AG09309 (cell line): ENCODE measurements around the gene HSD11B2.

ENCODE experiments used
- DNase-seq: peaks from one replicate; pipeline ENCODE4 v3.0.0-alpha.2; 2010; ENCODE audit warnings: low read depth
- H3K4me3 ChIP-seq: 2 replicates; pipeline ENCODE4 v1.5.1; 2011; ENCODE audit warnings: mild to moderate bottlenecking, low read depth, low read length, moderate library complexity; ENCODE audit not compliant: control insufficient read depth
- TF ChIP-seq, protein P1 (sequence below): IDR thresholded peaks from 2 replicates; pipeline ENCODE4 v1.5.1; 2011; ENCODE audit warnings: mild to moderate bottlenecking, low read depth, low read length, inconsistent platforms; ENCODE audit not compliant: insufficient read depth, control insufficient read depth; ENCODE audit errors: missing control alignments

HSD11B2 gene

DNA sequence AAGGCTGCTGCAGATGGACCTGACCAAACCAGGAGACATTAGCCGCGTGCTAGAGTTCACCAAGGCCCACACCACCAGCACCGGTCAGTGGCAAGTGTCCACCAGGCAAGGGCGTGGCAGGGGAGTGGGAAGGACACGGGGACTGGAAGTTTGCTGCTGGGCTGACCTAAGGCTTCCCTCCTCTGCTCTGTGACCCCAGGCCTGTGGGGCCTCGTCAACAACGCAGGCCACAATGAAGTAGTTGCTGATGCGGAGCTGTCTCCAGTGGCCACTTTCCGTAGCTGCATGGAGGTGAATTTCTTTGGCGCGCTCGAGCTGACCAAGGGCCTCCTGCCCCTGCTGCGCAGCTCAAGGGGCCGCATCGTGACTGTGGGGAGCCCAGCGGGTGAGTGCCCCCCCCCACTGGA, 4.8 kb downstream of the HSD11B2 start:
- H3K4me3 ChIP-seq: no peak overlapping the region
- TF ChIP-seq, protein P1, sequence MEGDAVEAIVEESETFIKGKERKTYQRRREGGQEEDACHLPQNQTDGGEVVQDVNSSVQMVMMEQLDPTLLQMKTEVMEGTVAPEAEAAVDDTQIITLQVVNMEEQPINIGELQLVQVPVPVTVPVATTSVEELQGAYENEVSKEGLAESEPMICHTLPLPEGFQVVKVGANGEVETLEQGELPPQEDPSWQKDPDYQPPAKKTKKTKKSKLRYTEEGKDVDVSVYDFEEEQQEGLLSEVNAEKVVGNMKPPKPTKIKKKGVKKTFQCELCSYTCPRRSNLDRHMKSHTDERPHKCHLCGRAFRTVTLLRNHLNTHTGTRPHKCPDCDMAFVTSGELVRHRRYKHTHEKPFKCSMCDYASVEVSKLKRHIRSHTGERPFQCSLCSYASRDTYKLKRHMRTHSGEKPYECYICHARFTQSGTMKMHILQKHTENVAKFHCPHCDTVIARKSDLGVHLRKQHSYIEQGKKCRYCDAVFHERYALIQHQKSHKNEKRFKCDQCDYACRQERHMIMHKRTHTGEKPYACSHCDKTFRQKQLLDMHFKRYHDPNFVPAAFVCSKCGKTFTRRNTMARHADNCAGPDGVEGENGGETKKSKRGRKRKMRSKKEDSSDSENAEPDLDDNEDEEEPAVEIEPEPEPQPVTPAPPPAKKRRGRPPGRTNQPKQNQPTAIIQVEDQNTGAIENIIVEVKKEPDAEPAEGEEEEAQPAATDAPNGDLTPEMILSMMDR: no peak
- DNase-seq: no peak

DNA sequence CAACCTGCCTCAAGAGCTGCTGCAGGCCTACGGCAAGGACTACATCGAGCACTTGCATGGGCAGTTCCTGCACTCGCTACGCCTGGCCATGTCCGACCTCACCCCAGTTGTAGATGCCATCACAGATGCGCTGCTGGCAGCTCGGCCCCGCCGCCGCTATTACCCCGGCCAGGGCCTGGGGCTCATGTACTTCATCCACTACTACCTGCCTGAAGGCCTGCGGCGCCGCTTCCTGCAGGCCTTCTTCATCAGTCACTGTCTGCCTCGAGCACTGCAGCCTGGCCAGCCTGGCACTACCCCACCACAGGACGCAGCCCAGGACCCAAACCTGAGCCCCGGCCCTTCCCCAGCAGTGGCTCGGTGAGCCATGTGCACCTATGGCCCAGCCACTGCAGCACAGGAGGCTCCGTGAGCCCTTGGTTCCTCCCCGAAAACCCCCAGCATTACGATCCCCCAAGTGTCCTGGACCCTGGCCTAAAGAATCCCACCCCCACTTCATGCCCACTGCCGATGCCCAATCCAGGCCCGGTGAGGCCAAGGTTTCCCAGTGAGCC, 5.8 kb downstream of the HSD11B2 start:
- no peak overlapping the region for H3K4me3 ChIP-seq
- TF ChIP-seq, protein P1: no peak
- no peak for DNase-seq

DNA sequence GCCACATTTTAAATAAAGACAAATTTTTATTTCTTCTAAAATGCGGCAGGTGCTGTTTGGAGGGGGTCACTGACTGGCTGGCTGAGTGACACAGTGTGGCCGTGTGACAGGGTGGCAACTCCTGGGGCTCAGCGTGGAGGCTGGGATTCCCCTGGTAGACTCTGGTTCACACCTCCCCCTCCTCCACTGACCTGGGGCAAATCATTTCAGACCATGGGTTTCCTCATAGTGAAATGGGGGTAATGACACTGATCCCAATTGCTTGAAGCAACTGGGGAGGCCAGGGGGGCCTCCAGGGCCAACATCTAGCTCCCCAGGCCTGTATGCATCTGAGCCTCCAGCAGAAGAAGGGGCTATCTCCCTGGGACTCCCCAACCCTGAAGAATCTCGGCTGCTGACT, 6.6 kb downstream of the HSD11B2 start:
- TF ChIP-seq, protein P1: no peak
- H3K4me3 ChIP-seq: no peak overlapping the region
- no peak for DNase-seq

DNA sequence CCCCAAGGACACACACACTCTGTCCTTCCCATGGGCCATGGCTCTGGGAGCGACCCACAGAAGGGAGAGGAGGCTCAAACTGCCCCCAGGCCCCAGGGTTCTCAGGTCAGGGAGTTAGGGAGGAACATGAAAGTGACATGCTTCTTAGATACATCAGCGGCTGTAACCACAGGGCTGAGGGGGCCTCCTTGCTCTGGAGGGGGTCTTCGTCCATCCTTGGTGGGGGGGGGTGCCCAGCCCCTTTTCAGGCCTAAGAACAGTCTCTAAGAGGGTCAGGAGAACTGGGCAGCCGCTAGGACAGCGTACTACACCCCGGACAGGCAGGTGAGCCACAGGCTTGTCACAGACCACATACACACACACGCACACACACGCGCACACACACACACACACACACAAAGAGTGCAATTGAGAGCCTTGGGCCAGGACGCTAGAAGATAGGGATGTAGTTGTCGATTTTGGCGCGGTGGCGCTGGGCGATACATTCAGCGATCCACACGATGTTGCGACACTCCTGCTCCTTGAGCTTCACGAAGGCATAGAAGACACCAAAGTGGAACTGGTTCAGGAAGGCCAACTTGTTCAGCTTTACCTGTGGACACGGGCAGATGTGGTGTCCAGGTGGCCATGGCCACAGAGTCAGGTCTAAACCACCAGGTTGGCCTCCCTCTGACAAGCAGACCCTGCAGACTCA, 7.3 kb downstream of the HSD11B2 start:
- no peak for DNase-seq
- no peak overlapping the region for H3K4me3 ChIP-seq
- TF ChIP-seq, protein P1: no peak

DNA sequence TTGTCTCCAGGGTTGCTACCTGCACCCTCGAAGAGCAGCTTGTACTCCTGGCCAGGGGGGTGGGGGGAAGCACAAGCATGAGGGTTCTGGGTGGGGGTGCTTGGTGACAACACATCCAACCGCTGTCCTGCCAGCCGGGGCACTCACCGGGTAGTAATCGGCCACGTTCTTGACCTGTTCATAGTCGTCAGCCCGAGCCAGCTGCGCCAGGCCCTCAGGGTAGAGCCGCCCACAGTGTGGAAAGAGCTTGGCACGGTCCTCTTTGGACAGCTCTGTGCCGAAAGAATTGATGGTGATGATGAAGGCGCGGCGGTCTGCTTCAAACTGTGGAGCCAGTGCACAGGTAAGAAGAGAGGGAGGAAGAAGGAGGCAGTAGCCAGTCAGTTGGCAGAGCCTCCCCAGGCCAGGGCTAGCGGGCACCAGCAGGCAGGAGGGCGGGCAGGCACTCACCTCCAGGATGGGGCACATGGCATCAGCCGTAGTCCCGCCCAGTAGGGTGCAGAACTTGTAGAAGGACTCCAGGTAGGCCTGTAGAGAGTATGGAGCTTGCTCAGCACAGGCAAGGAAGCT, 8.0 kb downstream of the HSD11B2 start:
- TF ChIP-seq, protein P1: no peak
- H3K4me3 ChIP-seq: no peak overlapping the region
- no peak for DNase-seq

DNA sequence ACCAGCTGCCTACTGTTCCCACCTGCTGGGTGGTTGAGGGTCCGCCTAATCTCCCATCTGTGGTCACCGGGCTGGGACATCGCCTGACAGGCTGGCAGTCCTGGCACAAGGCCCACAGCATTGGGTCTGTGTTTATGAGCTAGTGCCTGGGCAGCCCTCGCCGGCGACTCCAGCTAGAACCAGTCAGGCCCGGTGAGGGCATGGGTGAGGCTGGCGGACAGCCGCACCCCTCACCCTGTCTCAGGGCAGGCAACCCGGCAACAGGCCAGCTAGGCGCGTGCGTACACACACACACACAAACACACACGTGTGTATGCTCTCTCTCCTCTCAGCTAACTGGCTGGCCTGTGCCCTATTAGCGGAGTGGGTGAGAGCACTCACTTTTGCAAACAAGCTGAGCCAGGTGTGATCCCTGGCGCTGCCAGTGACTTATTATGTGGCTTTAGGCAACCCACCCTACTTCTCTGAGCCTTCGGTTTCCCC, 10.4 kb downstream of the HSD11B2 start:
- no peak for DNase-seq
- H3K4me3 ChIP-seq: no peak overlapping the region
- TF ChIP-seq, protein P1: no peak
